Breast epithelium (tissue), 3 donors: ENCODE data around the gene PLSCR3.

Experiments
- CTCF ChIP-seq, 3 donors: fragments of 450-650 bp; IDR thresholded peaks; one replicate each; pipeline ENCODE4 v1.5.1; 2016 to 2017; ENCODE audit warnings: antibody characterized with exemption in 3 of 3, mild to moderate bottlenecking in 3 of 3, moderate library complexity in 3 of 3
- POLR2A ChIP-seq: fragments of 450-650 bp; IDR thresholded peaks from one replicate; pipeline ENCODE4 v1.6.1; 2016; ENCODE audit warnings: antibody characterized with exemption, mild to moderate bottlenecking, moderate library complexity

- TF ChIP-seq CTCF (IDR thresholded peaks at IDR 0.05) (no peak), POLR2A (no peak)
These were observed 9.7 kb downstream of the PLSCR3 start for GRCh38 chr17:7384489-7385081.
